ENCODE data around the gene MT1E. TPM values are rescaled to one million over a fixed set of nuclear protein-coding genes. Genes with fewer than 3 reads are reported as not detected.

MT1E gene
- total and polyA plus RNA-seq, 9 donors = 16.1 to 867 (median 65.3) TPM

DNA sequence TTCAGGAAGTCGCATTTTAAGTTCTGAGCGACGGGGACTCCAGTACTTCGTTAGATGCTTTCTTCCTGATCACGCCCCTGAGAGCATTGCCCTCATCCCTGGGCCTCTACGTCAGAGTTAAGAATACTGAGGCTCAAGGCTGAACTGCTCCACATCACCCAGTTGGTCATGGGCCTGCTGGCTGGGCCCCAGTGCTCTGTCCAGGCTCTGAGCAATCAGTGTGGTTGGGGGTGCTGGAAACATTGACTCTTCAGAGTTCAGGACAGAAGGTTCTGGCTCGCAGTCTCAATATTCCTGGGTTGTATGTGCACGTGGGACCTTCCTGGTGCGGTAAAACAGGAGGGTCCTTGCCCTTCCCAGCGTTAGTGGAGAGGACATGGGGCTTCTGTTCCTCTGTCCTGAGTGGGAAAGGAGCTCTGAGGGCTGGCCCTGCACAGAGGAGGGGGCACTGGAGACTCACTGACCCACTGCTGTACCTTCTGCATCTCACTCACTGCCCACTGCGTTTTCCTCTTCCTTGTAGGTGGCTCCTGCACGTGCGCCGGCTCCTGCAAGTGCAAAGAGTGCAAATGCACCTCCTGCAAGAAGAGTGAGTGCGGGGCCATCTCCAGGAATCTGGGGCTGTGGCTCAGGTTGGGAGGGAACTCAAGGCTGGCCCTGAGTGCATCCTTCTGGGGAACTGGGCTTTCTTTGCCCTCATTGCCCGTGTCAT, 518 bp downstream of the MT1E start:
- Histone ChIP-seq H3K27me3 (no peaks in the 10 kb centered on the region), H3K27ac (peak overlapping the region; percentile 65 to 79), H3K36me3 (no peaks in the 10 kb centered on the region), H3K4me3 (peak overlapping the region; percentile 73), H3K9me3 (no peaks in the 10 kb centered on the region), H3K4me1 (ENCODE audit: insufficient read depth) (peaks cover 6% of the 10 kb centered on the region)
- TF ChIP-seq POLR2A (IDR thresholded peaks at IDR 0.05) (no peak), EP300 (IDR thresholded peaks at IDR 0.05) (no peak)
- TF ChIP-seq, protein P1, sequence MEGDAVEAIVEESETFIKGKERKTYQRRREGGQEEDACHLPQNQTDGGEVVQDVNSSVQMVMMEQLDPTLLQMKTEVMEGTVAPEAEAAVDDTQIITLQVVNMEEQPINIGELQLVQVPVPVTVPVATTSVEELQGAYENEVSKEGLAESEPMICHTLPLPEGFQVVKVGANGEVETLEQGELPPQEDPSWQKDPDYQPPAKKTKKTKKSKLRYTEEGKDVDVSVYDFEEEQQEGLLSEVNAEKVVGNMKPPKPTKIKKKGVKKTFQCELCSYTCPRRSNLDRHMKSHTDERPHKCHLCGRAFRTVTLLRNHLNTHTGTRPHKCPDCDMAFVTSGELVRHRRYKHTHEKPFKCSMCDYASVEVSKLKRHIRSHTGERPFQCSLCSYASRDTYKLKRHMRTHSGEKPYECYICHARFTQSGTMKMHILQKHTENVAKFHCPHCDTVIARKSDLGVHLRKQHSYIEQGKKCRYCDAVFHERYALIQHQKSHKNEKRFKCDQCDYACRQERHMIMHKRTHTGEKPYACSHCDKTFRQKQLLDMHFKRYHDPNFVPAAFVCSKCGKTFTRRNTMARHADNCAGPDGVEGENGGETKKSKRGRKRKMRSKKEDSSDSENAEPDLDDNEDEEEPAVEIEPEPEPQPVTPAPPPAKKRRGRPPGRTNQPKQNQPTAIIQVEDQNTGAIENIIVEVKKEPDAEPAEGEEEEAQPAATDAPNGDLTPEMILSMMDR (IDR thresholded peaks at IDR 0.05) = no peak
- 25 to 35% (median 31%) methylated on average over 16 of the region's 16 CpGs for WGBS, 3 donors
- peak; percentile 71 to 84 (median 77) for DNase-seq
- intact Hi-C loops (cut with DNase I) = loop anchor here in 2 of 4 donors (2.0 to 10.0 kb wide), 2 partner anchors 17 to 49 kb away; partner anchors contain the start of gene MT2A (in 1 of the 2)

DNA sequence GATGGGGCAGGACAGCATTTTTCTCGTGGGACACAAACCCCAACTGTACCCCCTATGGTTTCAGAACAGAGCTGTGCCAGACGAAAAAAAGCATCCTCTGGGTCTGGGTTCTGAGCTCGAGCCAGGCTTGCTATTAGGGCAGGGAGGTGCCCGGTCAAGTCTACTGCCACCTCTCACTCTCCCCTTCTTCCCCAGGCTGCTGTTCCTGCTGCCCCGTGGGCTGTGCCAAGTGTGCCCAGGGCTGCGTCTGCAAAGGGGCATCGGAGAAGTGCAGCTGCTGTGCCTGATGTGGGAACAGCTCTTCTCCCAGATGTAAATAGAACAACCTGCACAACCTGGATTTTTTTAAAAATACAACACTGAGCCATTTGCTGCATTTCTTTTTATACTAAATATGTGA, 1.1 kb downstream of the MT1E start:
- intact Hi-C loops (cut with DNase I) = loop anchor here in 2 of 4 donors (2.0 to 10.0 kb wide), 2 partner anchors 18 to 48 kb away; partner anchors contain the start of gene MT2A (in 1 of the 2)
- WGBS, 3 donors = 72 to 82% (median 73%) methylated on average over 7 of the region's 7 CpGs
- Histone ChIP-seq H3K9me3 (no peaks in the 10 kb centered on the region), H3K27me3 (no peaks in the 10 kb centered on the region), H3K27ac (no peak overlapping the region), H3K4me1 (ENCODE audit: insufficient read depth) (peaks cover 6% of the 10 kb centered on the region), H3K4me3 (peak overlapping the region; percentile 73), H3K36me3 (no peaks in the 10 kb centered on the region)
- TF ChIP-seq EP300 (IDR thresholded peaks at IDR 0.05) = no peak
- TF ChIP-seq POLR2A (IDR thresholded peaks at IDR 0.05) = no peak
- TF ChIP-seq, protein P1 (IDR thresholded peaks at IDR 0.05) = no peak
- DNase-seq = peak in 1 of 5 donors; percentile 21

DNA sequence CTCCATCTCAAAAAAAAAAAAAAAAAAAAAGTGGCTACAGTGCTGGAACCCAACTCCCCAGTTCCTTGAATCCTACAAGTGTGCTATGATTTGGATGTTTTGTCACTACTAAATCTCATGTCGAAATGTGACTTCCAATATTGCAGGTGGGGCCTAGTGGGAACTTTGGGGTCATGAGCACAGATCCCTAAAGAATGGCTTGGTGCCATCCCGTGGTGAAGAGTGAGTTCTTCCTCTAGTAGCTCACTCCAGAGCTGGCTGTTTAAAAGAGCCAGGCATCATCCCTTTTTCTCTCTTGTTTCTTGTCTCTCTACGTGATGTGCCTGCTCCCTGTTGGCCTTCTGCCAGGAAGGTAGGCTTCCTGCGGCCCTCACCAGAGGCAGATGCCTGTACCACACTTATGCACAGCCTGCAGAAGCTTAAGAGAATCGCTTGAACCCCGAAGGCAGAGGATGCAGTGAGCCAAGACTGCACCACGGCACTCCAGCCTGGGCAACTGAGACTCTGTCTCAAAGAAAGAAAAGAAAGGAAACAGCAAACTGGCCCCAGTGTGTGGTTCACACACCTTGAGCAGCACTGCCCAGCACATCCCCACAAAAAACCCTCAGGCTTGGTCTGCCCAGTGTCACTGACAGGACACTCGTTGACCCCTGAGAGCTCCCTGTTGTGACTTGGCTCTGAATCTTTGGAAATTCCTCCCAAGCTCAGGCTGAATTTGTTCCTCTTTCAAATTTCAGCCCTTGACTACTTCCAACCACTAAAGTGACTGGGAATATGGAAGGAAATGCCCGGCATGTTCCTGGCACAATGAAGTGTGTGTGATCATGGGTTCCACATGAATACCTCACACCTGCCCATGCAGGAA, 3.1 kb downstream of the MT1E start:
- peaks cover 6% of the 10 kb centered on the region for H3K4me1 ChIP-seq (ENCODE audit: insufficient read depth)
- H3K27ac ChIP-seq = no peak overlapping the region
- no peaks in the 10 kb centered on the region for H3K9me3 ChIP-seq
- no peak overlapping the region for H3K4me3 ChIP-seq
- intact Hi-C loops (cut with DNase I) = loop anchor here in 1 of 4 donors (10.0 kb wide), 1 partner anchor 46 kb away; no protein-coding TSS in a partner anchor
- no peaks in the 10 kb centered on the region for H3K27me3 ChIP-seq
- TF ChIP-seq EP300 (IDR thresholded peaks at IDR 0.05) = no peak
- TF ChIP-seq POLR2A (IDR thresholded peaks at IDR 0.05) = no peak
- TF ChIP-seq, protein P1 (IDR thresholded peaks at IDR 0.05) = no peak
- no peaks in the 10 kb centered on the region for H3K36me3 ChIP-seq
- WGBS, 3 donors = 66 to 75% (median 69%) methylated on average over 9 of the region's 9 CpGs
- peak in 1 of 5 donors; percentile 22 for DNase-seq

DNA sequence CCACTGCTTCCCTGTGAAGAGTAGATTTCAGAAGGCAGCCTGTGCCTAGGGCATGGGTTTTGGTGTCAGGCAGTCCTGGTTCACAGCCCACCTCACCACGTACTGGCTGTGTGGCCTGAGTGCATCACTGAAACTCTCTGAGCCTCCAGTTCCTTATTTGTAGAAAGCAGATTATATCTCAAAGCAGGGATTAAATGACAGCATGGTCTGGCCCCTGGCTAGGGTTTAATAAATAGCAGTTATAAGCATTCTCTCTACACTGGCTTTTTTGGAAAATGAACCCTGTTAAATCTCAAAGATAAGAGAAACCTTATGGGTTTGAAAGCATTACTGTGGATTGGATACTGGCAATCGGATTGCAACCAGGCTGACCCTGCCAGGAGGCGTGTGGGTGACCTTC, 4.0 kb downstream of the MT1E start:
- Histone ChIP-seq H3K4me1 (ENCODE audit: insufficient read depth) (peaks cover 6% of the 10 kb centered on the region), H3K9me3 (no peaks in the 10 kb centered on the region), H3K27me3 (no peaks in the 10 kb centered on the region), H3K4me3 (no peak overlapping the region), H3K27ac (no peak overlapping the region), H3K36me3 (no peaks in the 10 kb centered on the region)
- intact Hi-C loops (cut with DNase I) = loop anchor here in 1 of 4 donors (10.0 kb wide), 1 partner anchor 45 kb away; no protein-coding TSS in a partner anchor
- DNase-seq = no peak
- 90 to 94% (median 90%) methylated on average over 3 of the region's 3 CpGs for WGBS, 3 donors
- TF ChIP-seq, protein P1 (IDR thresholded peaks at IDR 0.05) = no peak
- TF ChIP-seq EP300 (IDR thresholded peaks at IDR 0.05) (no peak), POLR2A (IDR thresholded peaks at IDR 0.05) (no peak)
